ENCODE measurements around the gene PIK3R6. TPM values are rescaled to one million over a fixed set of nuclear protein-coding genes. Genes with fewer than 3 reads are reported as not detected.

Gene PIK3R6
- polyA plus RNA-seq, 1 of the 3 experiments (the other 2 are of a cell fraction), result 0.03 TPM

GRCh38 chr17:8900626-8901585, 33.4 kb upstream of the PIK3R6 start:
- Histone ChIP-seq H3K9me2 (no peaks in the 10 kb centered on the region), H3K27ac (ENCODE audit: low read depth in 2 of 2, low read length in 1 of 2) (no peak overlapping the region), H2AFZ (ENCODE audit: low read depth) (no peak overlapping the region), H4K20me1 (ENCODE audit: insufficient read depth) (no peaks in the 10 kb centered on the region), H3K36me3 (replicated peaks in 1 of 2; ENCODE audit: control insufficient read depth in 1 of 2, insufficient read depth in 2 of 2, low read length in 1 of 2) (no peaks in the 10 kb centered on the region), H3K9me3 (no peaks in the 10 kb centered on the region), H3K4me3 (ENCODE audit: low read depth in 2 of 2, low read length in 1 of 2) (no peak overlapping the region), H3K9ac (no peak overlapping the region), H3K27me3 (ENCODE audit: insufficient read depth) (peaks cover 65% of the 10 kb centered on the region; the same call in 1 of the 2 replicates), H3K79me2 (ENCODE audit: insufficient read depth) (no peaks in the 10 kb centered on the region), H3F3A (replicated peaks; ENCODE audit: insufficient read depth) (no peaks in the 10 kb centered on the region), H3K4me2 (no peak overlapping the region), H3K4me1 (ENCODE audit: control insufficient read depth in 1 of 2, insufficient read depth in 2 of 2, low read depth in 1 of 2, low read length in 1 of 2) (no peaks in the 10 kb centered on the region)
- WGBS (ENCODE audit: low lambda C conversion rate), result 7% methylated on average over 15 of the region's 15 CpGs
- no peak for DNase-seq
- ChIA-PET POLR2A (no interaction called here), CTCF (interaction anchor here (1.2 to 1.3 kb wide), 2 partner anchors 9 to 22 kb away, joined by 3 read pairs; no protein-coding TSS in a partner anchor)
- TF ChIP-seq EP300 (IDR thresholded peaks at IDR 0.05; ENCODE audit: borderline replicate concordance in 1 of 2, low read depth in 1 of 2, low read length in 1 of 2) (no peak), NFIC (IDR thresholded peaks at IDR 0.05; ENCODE audit: borderline replicate concordance) (no peak), GATA2 (CRISPR knock-in tag; IDR thresholded peaks at IDR 0.05) (no peak), TAF1 (IDR thresholded peaks at IDR 0.05; ENCODE audit: borderline replicate concordance, low read depth, low read length) (no peak), EZH2phosphoT487 (IDR thresholded peaks at IDR 0.05; ENCODE audit: borderline replicate concordance, low read depth) (no peak), CHD2 (IDR thresholded peaks at IDR 0.05; ENCODE audit: low read length, partially characterized antibody) (no peak), FOXM1 (IDR thresholded peaks at IDR 0.05; ENCODE audit: low read depth) (no peak), JUND (IDR thresholded peaks at IDR 0.05) (no peak), ELF1 (IDR thresholded peaks at IDR 0.05) (no peak), TCF12 (IDR thresholded peaks at IDR 0.05) (no peak), MAX (IDR thresholded peaks at IDR 0.05; ENCODE audit: low read depth) (no peak), USF2 (IDR thresholded peaks at IDR 0.05; ENCODE audit: borderline replicate concordance, low read depth, low read length) (no peak), RFX5 (IDR thresholded peaks at IDR 0.05; ENCODE audit: low read length) (no peak)

GRCh38 chr17:8900207-8900606, 32.7 kb upstream of the PIK3R6 start:
- Histone ChIP-seq H2AFZ (ENCODE audit: low read depth) (no peak overlapping the region), H4K20me1 (ENCODE audit: insufficient read depth) (no peaks in the 10 kb centered on the region), H3K9me2 (no peaks in the 10 kb centered on the region), H3K9me3 (no peaks in the 10 kb centered on the region), H3K4me2 (no peak overlapping the region), H3K36me3 (replicated peaks in 1 of 2; ENCODE audit: control insufficient read depth in 1 of 2, insufficient read depth in 2 of 2, low read length in 1 of 2) (no peaks in the 10 kb centered on the region), H3K27me3 (ENCODE audit: insufficient read depth) (peaks cover 63% of the 10 kb centered on the region; the same call in 1 of the 2 replicates), H3K4me3 (ENCODE audit: low read depth in 2 of 2, low read length in 1 of 2) (no peak overlapping the region), H3K79me2 (ENCODE audit: insufficient read depth) (no peaks in the 10 kb centered on the region), H3F3A (replicated peaks; ENCODE audit: insufficient read depth) (no peaks in the 10 kb centered on the region), H3K4me1 (ENCODE audit: control insufficient read depth in 1 of 2, insufficient read depth in 2 of 2, low read depth in 1 of 2, low read length in 1 of 2) (no peaks in the 10 kb centered on the region), H3K9ac (no peak overlapping the region), H3K27ac (ENCODE audit: low read depth in 2 of 2, low read length in 1 of 2) (no peak overlapping the region)
- ChIA-PET CTCF (interaction anchor here (1.3 kb wide), 1 partner anchor 23 kb away, joined by 3 read pairs; no protein-coding TSS in a partner anchor), POLR2A (no interaction called here)
- no peak for TF ChIP-seq NRF1 (IDR thresholded peaks at IDR 0.05; ENCODE audit: low read depth, low read length)
- no peak for TF ChIP-seq YY1 (IDR thresholded peaks at IDR 0.05; ENCODE audit: low read depth)
- TF ChIP-seq SIN3A (IDR thresholded peaks at IDR 0.05; ENCODE audit: borderline replicate concordance, low read depth, low read length), result no peak
- TF ChIP-seq ZBTB33 (IDR thresholded peaks at IDR 0.05; ENCODE audit: borderline replicate concordance, low read depth), result no peak
- TF ChIP-seq GATA2 (CRISPR knock-in tag; IDR thresholded peaks at IDR 0.05), result no peak
- TF ChIP-seq MEF2A (IDR thresholded peaks at IDR 0.05; ENCODE audit: borderline replicate concordance, low read depth), result no peak
- no peak for TF ChIP-seq FOXM1 (IDR thresholded peaks at IDR 0.05; ENCODE audit: low read depth)
- TF ChIP-seq FOXJ3 (CRISPR knock-in tag; IDR thresholded peaks at IDR 0.05), result no peak
- DNase-seq, result no peak
- 37% methylated on average over 6 of the region's 6 CpGs for whole genome bisulfite sequencing (ENCODE audit: low lambda C conversion rate)
